ENCODE results near the gene PCDHGA1.

DNA sequence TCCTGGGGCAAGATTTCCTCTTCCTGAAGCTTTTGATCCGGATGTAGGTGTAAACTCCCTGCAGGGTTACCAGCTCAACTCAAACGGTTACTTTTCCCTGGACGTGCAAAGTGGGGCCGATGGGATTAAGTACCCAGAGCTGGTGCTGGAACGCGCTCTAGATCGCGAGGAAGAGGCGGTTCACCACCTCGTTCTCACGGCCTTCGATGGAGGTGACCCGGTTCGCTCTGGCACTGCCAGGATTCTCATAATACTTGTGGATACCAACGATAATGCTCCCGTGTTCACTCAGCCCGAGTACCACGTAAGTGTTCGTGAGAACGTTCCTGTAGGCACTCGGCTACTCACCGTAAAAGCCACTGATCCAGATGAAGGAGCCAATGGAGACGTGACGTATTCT is 25.3 kb downstream of the PCDHGA1 start:
- TF ChIP-seq, protein P1, sequence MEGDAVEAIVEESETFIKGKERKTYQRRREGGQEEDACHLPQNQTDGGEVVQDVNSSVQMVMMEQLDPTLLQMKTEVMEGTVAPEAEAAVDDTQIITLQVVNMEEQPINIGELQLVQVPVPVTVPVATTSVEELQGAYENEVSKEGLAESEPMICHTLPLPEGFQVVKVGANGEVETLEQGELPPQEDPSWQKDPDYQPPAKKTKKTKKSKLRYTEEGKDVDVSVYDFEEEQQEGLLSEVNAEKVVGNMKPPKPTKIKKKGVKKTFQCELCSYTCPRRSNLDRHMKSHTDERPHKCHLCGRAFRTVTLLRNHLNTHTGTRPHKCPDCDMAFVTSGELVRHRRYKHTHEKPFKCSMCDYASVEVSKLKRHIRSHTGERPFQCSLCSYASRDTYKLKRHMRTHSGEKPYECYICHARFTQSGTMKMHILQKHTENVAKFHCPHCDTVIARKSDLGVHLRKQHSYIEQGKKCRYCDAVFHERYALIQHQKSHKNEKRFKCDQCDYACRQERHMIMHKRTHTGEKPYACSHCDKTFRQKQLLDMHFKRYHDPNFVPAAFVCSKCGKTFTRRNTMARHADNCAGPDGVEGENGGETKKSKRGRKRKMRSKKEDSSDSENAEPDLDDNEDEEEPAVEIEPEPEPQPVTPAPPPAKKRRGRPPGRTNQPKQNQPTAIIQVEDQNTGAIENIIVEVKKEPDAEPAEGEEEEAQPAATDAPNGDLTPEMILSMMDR (IDR thresholded peaks at IDR 0.05): no peak
- TF ChIP-seq EZH2 (IDR thresholded peaks at IDR 0.05; ENCODE audit: borderline replicate concordance, insufficient read depth, low read depth, low read length, poor library complexity, severe bottlenecking): no peak
